Natural killer cell (primary cell): ENCODE measurements around the gene RIMKLB. TPM values are rescaled to one million over a fixed set of nuclear protein-coding genes. Genes with fewer than 3 reads are reported as not detected.

Experiments used
- ATAC-seq, 3 donors: fragments of 150-1000 bp in 2 of 3; fragments of 200-7000 bp in 1 of 3; cut with Tn5 transposase; 1 replicate in 1 of 3; 2 replicates in 2 of 3; pipeline ENCODE4 v1.10.0; 2021; ENCODE audit warnings: mild to moderate bottlenecking in 2 of 3, moderate library complexity in 2 of 3
- DNase-seq, 2 donors: peaks; one replicate each; pipeline versions ENCODE4 v3.0.0 to v3.0.0-alpha.2; 2013 to 2021; ENCODE audit warnings: mixed read lengths in 1 of 2
- H3K27ac ChIP-seq: one replicate; pipeline ENCODE4 v1.5.1; 2013; ENCODE audit warnings: mild to moderate bottlenecking, low read length
- H3K27me3 ChIP-seq: one replicate; pipeline ENCODE4 v1.6.1; 2013; ENCODE audit warnings: low read length; ENCODE audit not compliant: control insufficient read depth, insufficient read depth
- H3K36me3 ChIP-seq: one replicate; pipeline ENCODE4 v1.6.1; 2013; ENCODE audit warnings: low read length; ENCODE audit not compliant: control insufficient read depth, insufficient read depth
- H3K4me1 ChIP-seq: one replicate; pipeline ENCODE4 v1.6.1; 2013; ENCODE audit warnings: low read length; ENCODE audit not compliant: control insufficient read depth, insufficient read depth
- H3K4me3 ChIP-seq: one replicate; pipeline ENCODE4 v1.5.1; 2013; ENCODE audit warnings: low read length
- H3K9me3 ChIP-seq: one replicate; pipeline ENCODE4 v1.6.1; 2013; ENCODE audit warnings: low read length; ENCODE audit not compliant: control insufficient read depth, insufficient read depth
- H3K27ac Mint-ChIP-seq, 2 donors: one replicate each; pipeline ENCODE4 v1.8.0; 2022; ENCODE audit warnings: mild to moderate bottlenecking in 2 of 2, mixed read lengths in 2 of 2, moderate library complexity in 1 of 2
- H3K27me3 Mint-ChIP-seq, 2 donors: one replicate each; pipeline ENCODE4 v1.8.0; 2022; ENCODE audit warnings: low read depth in 2 of 2, mixed read lengths in 2 of 2
- H3K36me3 Mint-ChIP-seq: one replicate; pipeline ENCODE4 v1.8.0; 2022; ENCODE audit warnings: mixed read lengths
- H3K4me1 Mint-ChIP-seq, 2 donors: one replicate each; pipeline ENCODE4 v1.8.0; 2022; ENCODE audit warnings: mixed read lengths in 2 of 2
- H3K4me3 Mint-ChIP-seq: one replicate; pipeline ENCODE4 v1.8.0; 2022; ENCODE audit warnings: mild to moderate bottlenecking, moderate library complexity, mixed read lengths
- H3K9me3 Mint-ChIP-seq, 2 donors: one replicate each; pipeline ENCODE4 v1.8.0; 2022; ENCODE audit warnings: mixed read lengths in 2 of 2
- WGBS: methylation state at CpG from one replicate; pipeline ENCODE4 v1.1.7; 2013; ENCODE audit warnings: missing lambda C conversion rate; ENCODE audit not compliant: insufficient coverage; 5-methylcytosine and 5-hydroxymethylcytosine counted together
- intact Hi-C: fragments of 100-400 bp; cut with micrococcal nuclease; formaldehyde crosslinking; loops from one replicate; pipeline ENCODE4 v1.14.2; 2022
- total RNA-seq, 4 donors: library from RNA; stranded (reverse); fragments of 120-200 nt in 1 of 4; gene quantifications; one replicate each; pipeline versions ENCODE4 v1.2.3 to v1.2.4, GENCODE V29; 2013 to 2022
- TF ChIP-seq, protein P1 (sequence below): fragments of 200-600 bp; IDR thresholded peaks from one replicate; pipeline ENCODE4 v1.8.0; 2022; ENCODE audit warnings: antibody characterized with exemption

Gene RIMKLB
- total RNA-seq, 3 donors from 2014 or later (not counting 1 experiment from before 2014, with no cell fraction given) = 13.7 to 16.3 (median 15.4) TPM

DNA sequence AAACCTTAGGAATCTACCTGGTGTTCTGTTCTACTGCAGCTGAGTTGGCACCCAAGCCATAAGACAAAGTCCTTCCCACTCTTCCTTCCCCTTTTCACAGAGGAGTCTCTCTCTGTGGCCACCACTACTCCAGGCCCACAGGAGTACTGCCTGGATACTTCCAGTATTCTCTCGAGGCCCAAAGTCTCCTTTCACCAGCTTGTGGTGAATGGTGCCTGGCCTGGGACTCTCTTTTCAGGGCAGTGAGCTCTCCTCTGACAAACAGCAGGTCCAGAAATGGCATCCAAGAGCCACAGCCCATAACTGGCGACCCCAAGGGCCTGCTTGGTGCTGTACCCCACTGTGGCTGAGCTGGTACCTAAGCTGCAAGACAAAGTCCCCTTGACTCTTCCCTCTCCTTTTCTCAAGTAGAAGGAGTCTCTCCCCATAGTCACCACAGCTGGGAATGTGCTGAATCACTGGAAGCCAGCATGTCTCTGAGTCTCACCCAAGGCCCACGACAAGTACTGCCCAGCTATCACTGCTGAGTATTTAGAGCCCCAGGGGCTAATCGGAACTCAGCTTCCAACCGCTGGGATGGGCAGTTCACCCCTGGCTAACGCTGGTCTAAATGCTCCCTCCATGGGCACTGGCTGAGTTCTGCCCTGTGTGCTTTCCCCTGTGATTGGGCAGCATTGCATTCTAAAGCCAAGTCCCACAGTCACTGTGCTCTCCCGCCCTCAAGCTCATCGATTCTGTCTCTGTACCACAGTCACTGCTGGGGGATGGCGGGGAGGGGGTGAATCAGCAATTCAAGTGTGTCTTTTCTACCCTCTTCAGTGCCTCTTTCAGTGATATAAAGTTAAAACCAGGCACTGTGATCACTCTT, 130.7 kb downstream of the RIMKLB start:
- Histone ChIP-seq H3K4me3 (no peak overlapping the region), H3K36me3 (no peaks in the 10 kb centered on the region), H3K4me1 (no peaks in the 10 kb centered on the region), H3K9me3 (no peaks in the 10 kb centered on the region), H3K27me3 (peaks cover 3% of the 10 kb centered on the region), H3K27ac (no peak overlapping the region)
- H3K27ac Mint-ChIP-seq = no peak overlapping the region
- no peaks in the 10 kb centered on the region for H3K4me1 Mint-ChIP-seq
- intact Hi-C loops = no loop called here
- no peak for DNase-seq
- no peaks in the 10 kb centered on the region for H3K36me3 Mint-ChIP-seq
- H3K9me3 Mint-ChIP-seq = no peaks in the 10 kb centered on the region
- WGBS = 79% methylated on average over 9 of the region's 9 CpGs
- H3K27me3 Mint-ChIP-seq = peaks cover 16 to 37% of the 10 kb centered on the region in 2 donors
- no peak overlapping the region for H3K4me3 Mint-ChIP-seq
- TF ChIP-seq, protein P1, sequence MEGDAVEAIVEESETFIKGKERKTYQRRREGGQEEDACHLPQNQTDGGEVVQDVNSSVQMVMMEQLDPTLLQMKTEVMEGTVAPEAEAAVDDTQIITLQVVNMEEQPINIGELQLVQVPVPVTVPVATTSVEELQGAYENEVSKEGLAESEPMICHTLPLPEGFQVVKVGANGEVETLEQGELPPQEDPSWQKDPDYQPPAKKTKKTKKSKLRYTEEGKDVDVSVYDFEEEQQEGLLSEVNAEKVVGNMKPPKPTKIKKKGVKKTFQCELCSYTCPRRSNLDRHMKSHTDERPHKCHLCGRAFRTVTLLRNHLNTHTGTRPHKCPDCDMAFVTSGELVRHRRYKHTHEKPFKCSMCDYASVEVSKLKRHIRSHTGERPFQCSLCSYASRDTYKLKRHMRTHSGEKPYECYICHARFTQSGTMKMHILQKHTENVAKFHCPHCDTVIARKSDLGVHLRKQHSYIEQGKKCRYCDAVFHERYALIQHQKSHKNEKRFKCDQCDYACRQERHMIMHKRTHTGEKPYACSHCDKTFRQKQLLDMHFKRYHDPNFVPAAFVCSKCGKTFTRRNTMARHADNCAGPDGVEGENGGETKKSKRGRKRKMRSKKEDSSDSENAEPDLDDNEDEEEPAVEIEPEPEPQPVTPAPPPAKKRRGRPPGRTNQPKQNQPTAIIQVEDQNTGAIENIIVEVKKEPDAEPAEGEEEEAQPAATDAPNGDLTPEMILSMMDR = no peak
- no peak for ATAC-seq

DNA sequence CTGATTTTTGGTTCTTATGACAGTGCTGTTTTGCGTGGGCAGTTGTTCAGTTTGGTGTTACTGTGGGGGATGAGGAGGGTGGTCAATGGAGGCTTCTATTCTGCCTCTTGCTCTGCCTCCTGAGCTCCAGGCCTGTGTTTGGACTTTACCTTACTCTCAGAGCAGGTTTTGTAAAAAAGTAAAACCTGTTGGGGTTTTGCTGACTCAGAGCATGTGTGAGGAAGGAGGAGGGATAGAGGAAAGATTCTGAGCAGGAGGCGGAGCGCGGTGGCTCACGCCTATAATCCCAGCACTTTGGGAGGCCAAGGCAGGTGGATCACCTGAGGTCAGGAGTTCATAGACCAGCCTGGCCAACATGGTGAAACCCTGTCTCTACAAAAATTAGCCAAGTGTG, 131.3 kb downstream of the RIMKLB start:
- H3K9me3 ChIP-seq = no peaks in the 10 kb centered on the region

DNA sequence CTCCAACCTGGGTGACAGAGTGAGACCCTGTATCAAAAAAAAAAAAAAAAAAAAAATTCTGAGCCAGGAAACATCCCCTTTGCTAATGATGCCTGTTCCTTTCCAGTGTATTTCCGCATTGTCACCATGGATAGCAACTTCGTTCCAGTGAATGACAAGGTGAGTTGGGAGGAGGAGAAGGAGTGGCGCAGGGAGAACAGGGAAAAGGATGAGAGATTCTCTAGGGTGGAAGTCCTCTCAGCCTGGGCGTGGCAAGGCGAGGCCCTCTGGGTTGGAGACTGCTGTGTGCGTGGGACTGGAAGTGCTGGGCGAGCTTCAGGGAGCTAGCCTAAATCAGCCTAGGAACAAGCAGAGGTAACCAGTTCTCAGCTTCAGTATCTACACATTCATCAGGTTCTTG, 131.8 kb downstream of the RIMKLB start:
- H3K27me3 Mint-ChIP-seq = peaks cover 15 to 38% of the 10 kb centered on the region in 2 donors
- H3K4me1 ChIP-seq = no peaks in the 10 kb centered on the region
- WGBS = 96% methylated on average over 7 of the region's 7 CpGs
- H3K27ac Mint-ChIP-seq = no peak overlapping the region
- TF ChIP-seq, protein P1 = no peak
- no peaks in the 10 kb centered on the region for H3K9me3 Mint-ChIP-seq
- ATAC-seq (no peak), DNase-seq (no peak)
- H3K27me3 ChIP-seq = no peaks in the 10 kb centered on the region
- H3K27ac ChIP-seq = no peak overlapping the region
- intact Hi-C loops = no loop called here
- no peaks in the 10 kb centered on the region for H3K36me3 Mint-ChIP-seq
- no peaks in the 10 kb centered on the region for H3K36me3 ChIP-seq
- H3K4me1 Mint-ChIP-seq = no peaks in the 10 kb centered on the region
- H3K4me3 Mint-ChIP-seq = no peak overlapping the region
- no peaks in the 10 kb centered on the region for H3K9me3 ChIP-seq
- no peak overlapping the region for H3K4me3 ChIP-seq

More for the DNA sequence above, 131.3 kb downstream of the RIMKLB start:
- 74% methylated on average over 5 of the region's 5 CpGs for WGBS
- Histone ChIP-seq H3K36me3 (no peaks in the 10 kb centered on the region), H3K4me3 (no peak overlapping the region), H3K4me1 (no peaks in the 10 kb centered on the region), H3K27ac (no peak overlapping the region), H3K27me3 (no peaks in the 10 kb centered on the region)
- Mint-ChIP-seq H3K9me3 (no peaks in the 10 kb centered on the region), H3K4me1 (no peaks in the 10 kb centered on the region), H3K27ac (no peak overlapping the region), H3K4me3 (no peak overlapping the region), H3K36me3 (no peaks in the 10 kb centered on the region), H3K27me3 (peaks cover 16 to 37% of the 10 kb centered on the region in 2 donors)
- TF ChIP-seq, protein P1 = no peak
- DNase-seq = no peak
- intact Hi-C loops = no loop called here
- ATAC-seq = no peak
